Transverse colon (tissue), 4 donors: ENCODE measurements around the gene ZBTB7B.

ENCODE experiments used
- EP300 ChIP-seq: sonication (generic); formaldehyde crosslinking; IDR thresholded peaks from one replicate; pipeline ENCODE4 v1.6.1; 2017; ENCODE audit warnings: antibody characterized with exemption, low read depth
- POLR2A ChIP-seq: fragments of 450-650 bp; IDR thresholded peaks from one replicate; pipeline ENCODE4 v1.6.1; 2016; ENCODE audit warnings: antibody characterized with exemption, mild to moderate bottlenecking, moderate library complexity
- POLR2AphosphoS5 ChIP-seq, 3 donors: sonication (generic); formaldehyde crosslinking; IDR thresholded peaks; one replicate each; pipeline ENCODE4 v1.6.1; 2016; ENCODE audit warnings: antibody characterized with exemption in 3 of 3
- TF ChIP-seq, protein P1 (sequence below), 5 experiments: fragments of 200-600 bp in 3 of 5; fragments of 450-650 bp in 2 of 5; sonication (generic) in 3 of 5; IDR thresholded peaks; 1 replicate in 2 of 5; 2 replicates in 3 of 5; pipeline ENCODE4 v1.5.1; 2016 to 2017; ENCODE audit warnings: antibody characterized with exemption in 5 of 5, inconsistent platforms in 3 of 5, mild to moderate bottlenecking in 2 of 5, moderate library complexity in 1 of 5

DNA sequence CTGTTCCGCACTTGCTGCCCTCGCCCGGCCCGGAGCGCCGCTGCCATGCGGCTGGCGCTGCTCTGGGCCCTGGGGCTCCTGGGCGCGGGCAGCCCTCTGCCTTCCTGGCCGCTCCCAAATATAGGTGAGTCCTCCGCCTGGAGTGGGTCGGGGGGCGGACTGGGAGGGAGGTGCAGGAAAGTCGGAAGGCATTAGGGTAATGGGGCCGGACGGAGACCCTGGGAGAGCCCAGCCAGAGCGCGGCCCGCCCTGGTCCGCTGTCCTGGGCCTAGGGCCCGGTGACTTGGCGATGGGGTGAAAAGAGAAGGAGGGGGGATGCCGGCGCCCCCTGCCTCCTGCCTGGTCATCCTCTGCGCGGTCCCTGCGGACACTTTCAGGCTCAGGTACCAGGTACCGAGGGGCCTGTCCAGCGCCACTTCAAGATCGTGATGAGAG, 48.8 kb downstream of the ZBTB7B start:
- TF ChIP-seq POLR2A (peak; percentile 39), POLR2AphosphoS5 (IDR thresholded peaks at IDR 0.05) (no peak), EP300 (no peak)
- TF ChIP-seq, protein P1, sequence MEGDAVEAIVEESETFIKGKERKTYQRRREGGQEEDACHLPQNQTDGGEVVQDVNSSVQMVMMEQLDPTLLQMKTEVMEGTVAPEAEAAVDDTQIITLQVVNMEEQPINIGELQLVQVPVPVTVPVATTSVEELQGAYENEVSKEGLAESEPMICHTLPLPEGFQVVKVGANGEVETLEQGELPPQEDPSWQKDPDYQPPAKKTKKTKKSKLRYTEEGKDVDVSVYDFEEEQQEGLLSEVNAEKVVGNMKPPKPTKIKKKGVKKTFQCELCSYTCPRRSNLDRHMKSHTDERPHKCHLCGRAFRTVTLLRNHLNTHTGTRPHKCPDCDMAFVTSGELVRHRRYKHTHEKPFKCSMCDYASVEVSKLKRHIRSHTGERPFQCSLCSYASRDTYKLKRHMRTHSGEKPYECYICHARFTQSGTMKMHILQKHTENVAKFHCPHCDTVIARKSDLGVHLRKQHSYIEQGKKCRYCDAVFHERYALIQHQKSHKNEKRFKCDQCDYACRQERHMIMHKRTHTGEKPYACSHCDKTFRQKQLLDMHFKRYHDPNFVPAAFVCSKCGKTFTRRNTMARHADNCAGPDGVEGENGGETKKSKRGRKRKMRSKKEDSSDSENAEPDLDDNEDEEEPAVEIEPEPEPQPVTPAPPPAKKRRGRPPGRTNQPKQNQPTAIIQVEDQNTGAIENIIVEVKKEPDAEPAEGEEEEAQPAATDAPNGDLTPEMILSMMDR (IDR thresholded peaks at IDR 0.05) = no peak
